ENCODE results near the gene FETUB.

Gene FETUB

GRCh38 chr3:186639778-186640472, at the start of gene FETUB:
TSS of gene FETUB (plus strand) at chr3:186640399. CDS start at chr3:186640461, 62 bp downstream.
- no peak for DNase-seq (ENCODE audit: low spot score)

GRCh38 chr3:186590580-186591295, 49.5 kb upstream of the FETUB start:
- DNase-seq (ENCODE audit: low spot score): no peak

- no peak for DNase-seq (ENCODE audit: low spot score)
Observed at GRCh38 chr3:186592682-186593081, 47.5 kb upstream of the FETUB start.

GRCh38 chr3:186593862-186594261, 46.3 kb upstream of the FETUB start:
- DNase-seq (ENCODE audit: low spot score): no peak

GRCh38 chr3:186594591-186595113, 45.5 kb upstream of the FETUB start:
- DNase-seq (ENCODE audit: low spot score): no peak

GRCh38 chr3:186596568-186597287, 43.5 kb upstream of the FETUB start:
- DNase-seq (ENCODE audit: low spot score): no peak

GRCh38 chr3:186598108-186598784, 42.0 kb upstream of the FETUB start:
- no peak for DNase-seq (ENCODE audit: low spot score)

GRCh38 chr3:186598794-186599141, 41.4 kb upstream of the FETUB start:
- no peak for DNase-seq (ENCODE audit: low spot score)

GRCh38 chr3:186599142-186599784, 40.9 kb upstream of the FETUB start:
- no peak for DNase-seq (ENCODE audit: low spot score)

GRCh38 chr3:186599785-186600166, 40.4 kb upstream of the FETUB start:
- DNase-seq (ENCODE audit: low spot score): no peak

GRCh38 chr3:186600896-186601295, 39.3 kb upstream of the FETUB start:
- no peak for DNase-seq (ENCODE audit: low spot score)

- DNase-seq (ENCODE audit: low spot score): no peak
Observed at GRCh38 chr3:186603159-186603558, 37.0 kb upstream of the FETUB start.

GRCh38 chr3:186605078-186605477, 35.1 kb upstream of the FETUB start:
- DNase-seq (ENCODE audit: low spot score): no peak

GRCh38 chr3:186605561-186606545, 34.3 kb upstream of the FETUB start:
- no peak for DNase-seq (ENCODE audit: low spot score)

- no peak for DNase-seq (ENCODE audit: low spot score)
Observed at GRCh38 chr3:186608624-186609215, 31.5 kb upstream of the FETUB start.

GRCh38 chr3:186609247-186609868, 30.8 kb upstream of the FETUB start:
- DNase-seq (ENCODE audit: low spot score): peak; percentile 22

GRCh38 chr3:186612065-186612464, 28.1 kb upstream of the FETUB start:
- no peak for DNase-seq (ENCODE audit: low spot score)

GRCh38 chr3:186612721-186613636, 27.2 kb upstream of the FETUB start, which contains the start of gene AHSG:
TSS of gene AHSG (plus strand) at chr3:186613060. CDS start at chr3:186613142, 82 bp downstream.
- no peak for DNase-seq (ENCODE audit: low spot score)
